HCT116 (cell line): Measurements from ENCODE around the gene DGKG. TPM values are rescaled to one million over a fixed set of nuclear protein-coding genes. Genes with fewer than 3 reads are reported as not detected.
A peak's percentile ranks its signal among the peaks of the same experiment; 100 is the strongest.

Source experiments
- ATAC-seq: fragments of 200-7000 bp; cut with Tn5 transposase; 2 replicates; pipeline ENCODE4 v1.9.1; 2020; ENCODE audit warnings: mild to moderate bottlenecking, moderate library complexity
- BruUV-seq: library from RNA; stranded (reverse); fragments of 400-500 nt; replicated peaks from 2 replicates; lab custom pipeline; 2021; lab: Mats Ljungman, UMichigan
- CTCF ChIA-PET: fragments of 300-600 bp; sonication (Branson Sonifier 250); formaldehyde crosslinking; loops from one replicate; lab custom pipeline; 2021; ENCODE audit warnings: antibody characterized with exemption; lab: Charles Lee
- POLR2A ChIA-PET: fragments of 300-600, 350-600 bp; sonication (Branson Sonifier 250); formaldehyde crosslinking; loops from one replicate; lab custom pipeline; 2021; ENCODE audit warnings: antibody characterized with exemption; lab: Charles Lee
- RAD21 ChIA-PET, 2 experiments: fragments of 300-600 bp; sonication (Branson Sonifier 250); formaldehyde crosslinking; loops; one replicate each; lab custom pipeline; 2023; ENCODE audit warnings: low total read pairs in 2 of 2; ENCODE audit not compliant: uncharacterized antibody in 2 of 2, unreplicated experiment in 2 of 2, low non-redundant PET in 1 of 2; lab: Charles Lee
- DNase-seq: peaks from one replicate; pipeline ENCODE4 v3.0.0-alpha.2; 2010; ENCODE audit warnings: low read depth, low spot score
- H2AFZ ChIP-seq: fragments of 200-600 bp; shearing (Covaris generic), sonication (generic); 2 replicates; pipeline ENCODE4 v1.6.1; 2017; ENCODE audit warnings: low read depth, mixed run types, mixed read lengths, antibody characterized with exemption, low read length; ENCODE audit not compliant: poor library complexity, severe bottlenecking
- H3K27ac ChIP-seq: 2 replicates; pipeline ENCODE4 v1.5.1; 2012; ENCODE audit warnings: low read depth, low read length
- H3K27me3 ChIP-seq: fragments of 200-600 bp; sonication (generic); 2 replicates; pipeline ENCODE4 v1.6.1; 2016; ENCODE audit warnings: mixed run types, low read length, mixed read lengths; ENCODE audit not compliant: insufficient read depth
- H3K36me3 ChIP-seq, 2 experiments: fragments of 200-500 bp in 1 of 2; fragments of 200-600 bp in 1 of 2; sonication (Bioruptor generic) in 1 of 2; sonication (generic) in 1 of 2; 2 replicates each; pipeline versions ENCODE4 v1.5.1 to v1.6.1; 2014 to 2016; ENCODE audit warnings: low read length in 2 of 2, inconsistent platforms in 1 of 2, mixed read lengths in 1 of 2, mixed run types in 1 of 2; ENCODE audit not compliant: insufficient read depth in 2 of 2, control insufficient read depth in 1 of 2
- H3K4me1 ChIP-seq, 2 experiments: fragments of 200-600 bp in 1 of 2; sonication (generic) in 1 of 2; 2 replicates each; pipeline versions ENCODE4 v1.5.1 to v1.6.1; 2012 to 2017; ENCODE audit warnings: low read length in 2 of 2, inconsistent platforms in 1 of 2, mild to moderate bottlenecking in 1 of 2, mixed read lengths in 1 of 2, mixed run types in 1 of 2, moderate library complexity in 1 of 2; ENCODE audit not compliant: insufficient read depth in 2 of 2, control insufficient read depth in 1 of 2
- H3K4me2 ChIP-seq: fragments of 200-600 bp; sonication (generic); 2 replicates; pipeline ENCODE4 v1.6.1; 2017; ENCODE audit warnings: mixed run types, low read length, mixed read lengths
- H3K4me3 ChIP-seq, 2 experiments: fragments of 200-600 bp in 1 of 2; sonication (generic) in 1 of 2; replicated peaks in 1 of 2; 2 replicates each; pipeline ENCODE4 v1.5.1; 2011 to 2016; ENCODE audit warnings: low read length in 2 of 2, control low read depth in 1 of 2, low read depth in 1 of 2, mild to moderate bottlenecking in 1 of 2, mixed read lengths in 1 of 2, mixed run types in 1 of 2
- H3K79me2 ChIP-seq: fragments of 200-600 bp; sonication (generic); 2 replicates; pipeline ENCODE4 v1.6.1; 2017; ENCODE audit warnings: mild to moderate bottlenecking, mixed run types, low read length, moderate library complexity, mixed read lengths; ENCODE audit not compliant: insufficient read depth
- H3K9ac ChIP-seq: fragments of 200-600 bp; sonication (generic); 2 replicates; pipeline ENCODE4 v1.6.1; 2016; ENCODE audit warnings: low read length, mixed read lengths
- H3K9me2 ChIP-seq: fragments of 200-600 bp; sonication (generic), shearing (Covaris generic); 2 replicates; pipeline ENCODE4 v1.6.1; 2017; ENCODE audit warnings: mixed run types, mild to moderate bottlenecking, moderate library complexity; ENCODE audit not compliant: insufficient read depth
- H3K9me3 ChIP-seq, 2 experiments: fragments of 200-500 bp in 1 of 2; fragments of 200-600 bp in 1 of 2; sonication (Bioruptor generic) in 1 of 2; sonication (generic) in 1 of 2; 2 replicates each; pipeline ENCODE4 v1.6.1; 2014 to 2017; ENCODE audit warnings: low read length in 2 of 2, mixed read lengths in 2 of 2, inconsistent platforms in 1 of 2, low read depth in 1 of 2, mild to moderate bottlenecking in 1 of 2, mixed run types in 1 of 2, moderate library complexity in 1 of 2; ENCODE audit not compliant: control insufficient read depth in 1 of 2, insufficient read depth in 1 of 2
- H4K20me1 ChIP-seq: fragments of 200-600 bp; sonication (generic), shearing (Covaris generic); 2 replicates; pipeline ENCODE4 v1.6.1; 2017; ENCODE audit warnings: mixed run types, mild to moderate bottlenecking, moderate library complexity; ENCODE audit not compliant: insufficient read depth
- CBX3 ChIP-seq: IDR thresholded peaks from 2 replicates; pipeline ENCODE4 v1.6.1; 2012; ENCODE audit warnings: low read depth
- EGR1 ChIP-seq: IDR thresholded peaks from 2 replicates; pipeline ENCODE4 v1.6.1; 2012; ENCODE audit warnings: low read depth
- FOSL1 ChIP-seq: IDR thresholded peaks from 2 replicates; pipeline ENCODE4 v1.6.1; 2012; ENCODE audit warnings: low read depth
- POLR2A ChIP-seq: IDR thresholded peaks from 2 replicates; pipeline ENCODE4 v1.7.0; 2011; ENCODE audit warnings: borderline replicate concordance; ENCODE audit not compliant: insufficient read depth, insufficient read length; ENCODE audit errors: extremely low read depth
- POLR2AphosphoS5 ChIP-seq: IDR thresholded peaks from 2 replicates; pipeline ENCODE4 v1.6.1; 2011; ENCODE audit warnings: mild to moderate bottlenecking, low read depth, low read length, moderate library complexity
- RAD21 ChIP-seq: IDR thresholded peaks from 2 replicates; pipeline ENCODE4 v1.6.1; 2012; ENCODE audit warnings: low read depth, mild to moderate bottlenecking
- SIN3A ChIP-seq: IDR thresholded peaks from 2 replicates; pipeline ENCODE4 v1.6.1; 2012; ENCODE audit warnings: low read depth
- SRF ChIP-seq: IDR thresholded peaks from 2 replicates; pipeline ENCODE4 v1.6.1; 2012; ENCODE audit warnings: low read depth
- YY1 ChIP-seq: IDR thresholded peaks from 2 replicates; pipeline ENCODE4 v1.6.1; 2011; ENCODE audit warnings: low read length, low read depth, moderate library complexity, mild to moderate bottlenecking; ENCODE audit not compliant: insufficient replicate concordance; ENCODE audit errors: extremely low read depth
- ZNF274 ChIP-seq: fragments of 200-500 bp; sonication (Bioruptor generic); IDR thresholded peaks from 2 replicates; pipeline ENCODE4 v1.6.1; 2014; ENCODE audit warnings: mild to moderate bottlenecking, low read depth, low read length, inconsistent platforms
- intact Hi-C: fragments of 100-400 bp; cut with micrococcal nuclease; formaldehyde crosslinking; loops from 2 replicates; pipeline ENCODE4 v1.10.0; 2022
- total RNA-seq: library from RNA; stranded (reverse); gene quantifications from one replicate; pipeline ENCODE4 v1.2.1, GENCODE V29; 2021; ENCODE audit not compliant: unreplicated experiment
- TF ChIP-seq, protein P1 (sequence below): IDR thresholded peaks from 2 replicates; pipeline ENCODE4 v1.6.1; 2012
- TF ChIP-seq, protein P2 (sequence below), 3 experiments: fragments of 200-600 bp in 1 of 3; sonication (generic) in 1 of 3; IDR thresholded peaks in 2 of 3; conservative IDR thresholded peaks in 1 of 3; 2 replicates each; pipeline ENCODE4 v1.5.1; 2012 to 2017; ENCODE audit warnings: low read depth in 2 of 3, low read length in 2 of 3, antibody characterized with exemption in 1 of 3, borderline replicate concordance in 1 of 3, control low read depth in 1 of 3, mild to moderate bottlenecking in 1 of 3, mixed read lengths in 1 of 3, mixed run types in 1 of 3, moderate library complexity in 1 of 3; ENCODE audit not compliant: insufficient read depth in 1 of 3
- TF ChIP-seq, protein P3 (sequence below): IDR thresholded peaks from 2 replicates; pipeline ENCODE4 v1.6.1; 2012
- TF ChIP-seq, protein P4 (sequence below): IDR thresholded peaks from 2 replicates; pipeline ENCODE4 v1.6.1; 2011; ENCODE audit warnings: mild to moderate bottlenecking, low read length, moderate library complexity; ENCODE audit not compliant: insufficient replicate concordance; ENCODE audit errors: extremely low read depth

The DGKG gene
- total RNA-seq, 1 experiment from 2014 or later: 4.8 TPM

DNA sequence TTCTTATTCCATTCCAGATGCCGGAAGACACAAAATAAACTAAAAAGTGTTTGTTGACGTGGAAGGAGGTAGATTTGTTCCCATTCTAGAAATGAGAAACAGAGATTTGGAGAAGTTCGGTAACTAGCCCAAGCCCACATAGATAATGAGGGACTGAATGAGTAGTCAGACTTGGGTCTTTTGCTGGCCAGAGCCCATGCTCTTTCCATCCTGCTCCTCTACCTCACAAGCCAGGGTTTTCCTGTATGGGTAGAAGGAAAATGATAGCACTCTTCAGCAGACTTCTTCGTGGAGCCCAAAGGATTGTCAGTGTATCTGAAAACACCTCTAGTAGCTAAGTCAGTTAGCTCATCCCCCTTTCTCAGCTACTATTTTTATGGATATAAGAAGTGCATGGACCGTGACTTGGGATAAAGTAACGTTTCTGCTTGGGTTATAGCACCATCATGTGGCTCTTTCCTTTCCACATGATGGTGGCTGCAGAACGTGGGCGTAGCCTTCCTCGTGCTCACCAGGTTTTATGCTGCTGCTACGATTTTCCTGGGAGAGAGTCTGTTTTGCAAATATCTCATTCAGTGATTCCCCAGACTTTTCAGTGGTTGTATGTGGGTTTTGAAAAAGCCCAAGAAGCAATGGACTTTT, 84.6 kb downstream of the DGKG start:
- DNase-seq (peak; percentile 40), ATAC-seq (peak; percentile 99)
- TF ChIP-seq POLR2A: no peak
- TF ChIP-seq YY1: peak; percentile 42
- TF ChIP-seq, protein P1, sequence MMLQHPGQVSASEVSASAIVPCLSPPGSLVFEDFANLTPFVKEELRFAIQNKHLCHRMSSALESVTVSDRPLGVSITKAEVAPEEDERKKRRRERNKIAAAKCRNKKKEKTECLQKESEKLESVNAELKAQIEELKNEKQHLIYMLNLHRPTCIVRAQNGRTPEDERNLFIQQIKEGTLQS: no peak
- no peak for TF ChIP-seq CBX3
- TF ChIP-seq EGR1: peak; percentile 92
- TF ChIP-seq, protein P2, sequence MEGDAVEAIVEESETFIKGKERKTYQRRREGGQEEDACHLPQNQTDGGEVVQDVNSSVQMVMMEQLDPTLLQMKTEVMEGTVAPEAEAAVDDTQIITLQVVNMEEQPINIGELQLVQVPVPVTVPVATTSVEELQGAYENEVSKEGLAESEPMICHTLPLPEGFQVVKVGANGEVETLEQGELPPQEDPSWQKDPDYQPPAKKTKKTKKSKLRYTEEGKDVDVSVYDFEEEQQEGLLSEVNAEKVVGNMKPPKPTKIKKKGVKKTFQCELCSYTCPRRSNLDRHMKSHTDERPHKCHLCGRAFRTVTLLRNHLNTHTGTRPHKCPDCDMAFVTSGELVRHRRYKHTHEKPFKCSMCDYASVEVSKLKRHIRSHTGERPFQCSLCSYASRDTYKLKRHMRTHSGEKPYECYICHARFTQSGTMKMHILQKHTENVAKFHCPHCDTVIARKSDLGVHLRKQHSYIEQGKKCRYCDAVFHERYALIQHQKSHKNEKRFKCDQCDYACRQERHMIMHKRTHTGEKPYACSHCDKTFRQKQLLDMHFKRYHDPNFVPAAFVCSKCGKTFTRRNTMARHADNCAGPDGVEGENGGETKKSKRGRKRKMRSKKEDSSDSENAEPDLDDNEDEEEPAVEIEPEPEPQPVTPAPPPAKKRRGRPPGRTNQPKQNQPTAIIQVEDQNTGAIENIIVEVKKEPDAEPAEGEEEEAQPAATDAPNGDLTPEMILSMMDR (IDR thresholded peaks at IDR 0.05 in 2 of 3, conservative IDR thresholded peaks at IDR 0.05 in 1 of 3; ENCODE audit: borderline replicate concordance in 1 of 3, insufficient read depth in 1 of 3, low read depth in 2 of 3, low read length in 2 of 3): peak; percentile 49 to 80 (median 68)
- TF ChIP-seq RAD21: peak; percentile 93
- no peak for TF ChIP-seq SRF
- TF ChIP-seq, protein P3, sequence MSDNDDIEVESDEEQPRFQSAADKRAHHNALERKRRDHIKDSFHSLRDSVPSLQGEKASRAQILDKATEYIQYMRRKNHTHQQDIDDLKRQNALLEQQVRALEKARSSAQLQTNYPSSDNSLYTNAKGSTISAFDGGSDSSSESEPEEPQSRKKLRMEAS: peak; percentile 51
- TF ChIP-seq ZNF274: no peak
- no peak for TF ChIP-seq POLR2AphosphoS5
- TF ChIP-seq SIN3A: no peak
- TF ChIP-seq FOSL1: no peak
- TF ChIP-seq, protein P4, sequence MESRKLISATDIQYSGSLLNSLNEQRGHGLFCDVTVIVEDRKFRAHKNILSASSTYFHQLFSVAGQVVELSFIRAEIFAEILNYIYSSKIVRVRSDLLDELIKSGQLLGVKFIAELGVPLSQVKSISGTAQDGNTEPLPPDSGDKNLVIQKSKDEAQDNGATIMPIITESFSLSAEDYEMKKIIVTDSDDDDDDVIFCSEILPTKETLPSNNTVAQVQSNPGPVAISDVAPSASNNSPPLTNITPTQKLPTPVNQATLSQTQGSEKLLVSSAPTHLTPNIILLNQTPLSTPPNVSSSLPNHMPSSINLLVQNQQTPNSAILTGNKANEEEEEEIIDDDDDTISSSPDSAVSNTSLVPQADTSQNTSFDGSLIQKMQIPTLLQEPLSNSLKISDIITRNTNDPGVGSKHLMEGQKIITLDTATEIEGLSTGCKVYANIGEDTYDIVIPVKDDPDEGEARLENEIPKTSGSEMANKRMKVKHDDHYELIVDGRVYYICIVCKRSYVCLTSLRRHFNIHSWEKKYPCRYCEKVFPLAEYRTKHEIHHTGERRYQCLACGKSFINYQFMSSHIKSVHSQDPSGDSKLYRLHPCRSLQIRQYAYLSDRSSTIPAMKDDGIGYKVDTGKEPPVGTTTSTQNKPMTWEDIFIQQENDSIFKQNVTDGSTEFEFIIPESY: no peak
- Histone ChIP-seq H3K9ac (no peak overlapping the region), H3K4me3 (no peak overlapping the region), H3K79me2 (no peaks in the 10 kb centered on the region), H3K9me2 (no peaks in the 10 kb centered on the region), H3K36me3 (no peaks in the 10 kb centered on the region), H3K4me2 (peak overlapping the region; percentile 37), H4K20me1 (no peaks in the 10 kb centered on the region), H2AFZ (peak overlapping the region; percentile 87), H3K9me3 (no peaks in the 10 kb centered on the region), H3K27ac (no peak overlapping the region), H3K27me3 (no peaks in the 10 kb centered on the region), H3K4me1 (peaks cover 0 to 5% of the 10 kb centered on the region in 2 experiments; a peak in 1 of 4 replicates)
- CTCF ChIA-PET: interaction anchor here (0.6 to 1.8 kb wide), 14 partner anchors 13 to 617 kb away, joined by 3 to 16 read pairs (median 6); partner anchors contain the start of gene DNAJB11
- POLR2A ChIA-PET: no interaction called here
- RAD21 ChIA-PET: interaction anchor here in 1 of 2 experiments (0.5 kb wide), 1 partner anchor 601 kb away, joined by 3 read pairs; no protein-coding TSS in a partner anchor
- BruUV-seq: no TSS peak
- intact Hi-C loops: loop anchor here (1.0 to 5.0 kb wide), 3 partner anchors 294 to 615 kb away; no protein-coding TSS in a partner anchor
